Measurements from ENCODE around the gene SPEF2. TPM values are rescaled to one million over a fixed set of nuclear protein-coding genes. Genes with fewer than 3 reads are reported as not detected.

Gene SPEF2
- total and polyA plus RNA-seq, 2 experiments from 2014 or later = 0.17 to 0.21 TPM

DNA sequence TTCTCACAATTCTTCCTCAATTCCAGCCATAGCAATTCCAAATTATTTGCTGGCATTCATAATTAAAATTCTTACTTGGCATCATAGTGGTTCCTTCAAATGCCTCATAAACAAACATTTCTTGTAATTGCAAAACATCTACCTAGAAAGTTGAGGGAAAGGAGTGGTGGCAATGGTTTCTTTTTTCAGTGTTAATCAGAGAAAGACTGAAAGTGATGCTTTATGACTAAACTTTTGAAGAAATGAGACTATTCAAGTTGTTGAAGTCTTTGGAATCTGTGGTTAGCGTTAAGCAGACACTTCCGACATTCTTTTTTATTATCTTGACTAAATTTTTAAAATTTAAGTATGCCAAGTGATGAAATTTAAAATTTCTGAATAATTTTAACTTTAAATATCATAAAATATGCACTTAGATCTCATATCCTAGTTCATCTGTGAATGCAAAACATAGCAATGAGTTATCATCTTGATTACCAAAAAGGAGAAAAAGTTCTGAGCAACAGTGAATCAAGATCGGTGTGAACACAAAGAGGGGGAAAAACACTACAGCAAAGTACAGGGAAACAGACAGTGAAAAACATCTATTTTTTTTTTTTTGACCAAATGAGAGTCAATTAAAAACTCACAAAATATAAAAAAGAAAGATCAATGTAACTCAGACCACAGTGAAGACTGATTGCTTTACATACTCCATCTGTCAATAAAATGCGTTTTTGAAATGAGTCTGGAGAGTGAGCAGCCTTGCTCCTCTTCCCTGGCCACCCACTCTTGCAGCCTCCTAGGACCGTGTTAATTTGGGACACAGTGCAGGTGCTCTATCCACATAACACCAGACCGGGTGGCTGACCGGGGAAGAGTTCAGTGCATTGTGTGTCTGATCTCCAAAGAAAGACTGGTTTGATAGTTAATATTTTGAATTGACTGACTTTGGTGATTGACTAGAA is 218.4 kb downstream of the SPEF2 start:
- no peaks in the 10 kb centered on the region; the same call in 1 of the 2 replicates for H3K9me2 ChIP-seq (ENCODE audit: insufficient read depth)
- H3K9me3 Mint-ChIP-seq = peaks cover 3% of the 10 kb centered on the region; the same call in 2 of the 3 replicates
- DNase-seq (ENCODE audit: low spot score) = no peak
- H3K4me3 Mint-ChIP-seq = no peak overlapping the region
- H3F3A ChIP-seq (replicated peaks; ENCODE audit: low read depth) = no peaks in the 10 kb centered on the region
- no peak overlapping the region for H3K4me3 ChIP-seq
- H3K36me3 Mint-ChIP-seq (ENCODE audit: low read depth) = no peaks in the 10 kb centered on the region
- no peaks in the 10 kb centered on the region for H4K20me1 ChIP-seq (replicated peaks; ENCODE audit: insufficient read depth)
- no peaks in the 10 kb centered on the region for H3K79me2 ChIP-seq (replicated peaks; ENCODE audit: insufficient read depth)
- peaks cover 1% of the 10 kb centered on the region for H3K27me3 Mint-ChIP-seq (ENCODE audit: insufficient read depth, low read depth, poor library complexity)
- H3K27me3 ChIP-seq (ENCODE audit: insufficient read depth) = no peaks in the 10 kb centered on the region
- H3K4me1 Mint-ChIP-seq = no peaks in the 10 kb centered on the region
- no peak overlapping the region for H3K27ac ChIP-seq (ENCODE audit: low read depth)
- TF ChIP-seq CREB1 (CRISPR knock-in tag; IDR thresholded peaks at IDR 0.05; ENCODE audit: low read depth) (no peak), EZH2 (IDR thresholded peaks at IDR 0.05; ENCODE audit: low read depth, unreplicated experiment) (no peak), REST (IDR thresholded peaks at IDR 0.05; ENCODE audit: unreplicated experiment) (no peak), ZNF331 (CRISPR knock-in tag; IDR thresholded peaks at IDR 0.05; ENCODE audit: low read depth) (no peak), CTCF (conservative IDR thresholded peaks at IDR 0.05; ENCODE audit: low read depth in 2 of 2) (no peak), POLR2AphosphoS5 (IDR thresholded peaks at IDR 0.05; ENCODE audit: low read depth) (no peak), JUNB (IDR thresholded peaks at IDR 0.05; ENCODE audit: unreplicated experiment) (no peak), STAT1 (IDR thresholded peaks at IDR 0.05; ENCODE audit: unreplicated experiment) (no peak), NANOG (IDR thresholded peaks at IDR 0.05; ENCODE audit: borderline replicate concordance) (no peak)
- TF ChIP-seq, protein P1, sequence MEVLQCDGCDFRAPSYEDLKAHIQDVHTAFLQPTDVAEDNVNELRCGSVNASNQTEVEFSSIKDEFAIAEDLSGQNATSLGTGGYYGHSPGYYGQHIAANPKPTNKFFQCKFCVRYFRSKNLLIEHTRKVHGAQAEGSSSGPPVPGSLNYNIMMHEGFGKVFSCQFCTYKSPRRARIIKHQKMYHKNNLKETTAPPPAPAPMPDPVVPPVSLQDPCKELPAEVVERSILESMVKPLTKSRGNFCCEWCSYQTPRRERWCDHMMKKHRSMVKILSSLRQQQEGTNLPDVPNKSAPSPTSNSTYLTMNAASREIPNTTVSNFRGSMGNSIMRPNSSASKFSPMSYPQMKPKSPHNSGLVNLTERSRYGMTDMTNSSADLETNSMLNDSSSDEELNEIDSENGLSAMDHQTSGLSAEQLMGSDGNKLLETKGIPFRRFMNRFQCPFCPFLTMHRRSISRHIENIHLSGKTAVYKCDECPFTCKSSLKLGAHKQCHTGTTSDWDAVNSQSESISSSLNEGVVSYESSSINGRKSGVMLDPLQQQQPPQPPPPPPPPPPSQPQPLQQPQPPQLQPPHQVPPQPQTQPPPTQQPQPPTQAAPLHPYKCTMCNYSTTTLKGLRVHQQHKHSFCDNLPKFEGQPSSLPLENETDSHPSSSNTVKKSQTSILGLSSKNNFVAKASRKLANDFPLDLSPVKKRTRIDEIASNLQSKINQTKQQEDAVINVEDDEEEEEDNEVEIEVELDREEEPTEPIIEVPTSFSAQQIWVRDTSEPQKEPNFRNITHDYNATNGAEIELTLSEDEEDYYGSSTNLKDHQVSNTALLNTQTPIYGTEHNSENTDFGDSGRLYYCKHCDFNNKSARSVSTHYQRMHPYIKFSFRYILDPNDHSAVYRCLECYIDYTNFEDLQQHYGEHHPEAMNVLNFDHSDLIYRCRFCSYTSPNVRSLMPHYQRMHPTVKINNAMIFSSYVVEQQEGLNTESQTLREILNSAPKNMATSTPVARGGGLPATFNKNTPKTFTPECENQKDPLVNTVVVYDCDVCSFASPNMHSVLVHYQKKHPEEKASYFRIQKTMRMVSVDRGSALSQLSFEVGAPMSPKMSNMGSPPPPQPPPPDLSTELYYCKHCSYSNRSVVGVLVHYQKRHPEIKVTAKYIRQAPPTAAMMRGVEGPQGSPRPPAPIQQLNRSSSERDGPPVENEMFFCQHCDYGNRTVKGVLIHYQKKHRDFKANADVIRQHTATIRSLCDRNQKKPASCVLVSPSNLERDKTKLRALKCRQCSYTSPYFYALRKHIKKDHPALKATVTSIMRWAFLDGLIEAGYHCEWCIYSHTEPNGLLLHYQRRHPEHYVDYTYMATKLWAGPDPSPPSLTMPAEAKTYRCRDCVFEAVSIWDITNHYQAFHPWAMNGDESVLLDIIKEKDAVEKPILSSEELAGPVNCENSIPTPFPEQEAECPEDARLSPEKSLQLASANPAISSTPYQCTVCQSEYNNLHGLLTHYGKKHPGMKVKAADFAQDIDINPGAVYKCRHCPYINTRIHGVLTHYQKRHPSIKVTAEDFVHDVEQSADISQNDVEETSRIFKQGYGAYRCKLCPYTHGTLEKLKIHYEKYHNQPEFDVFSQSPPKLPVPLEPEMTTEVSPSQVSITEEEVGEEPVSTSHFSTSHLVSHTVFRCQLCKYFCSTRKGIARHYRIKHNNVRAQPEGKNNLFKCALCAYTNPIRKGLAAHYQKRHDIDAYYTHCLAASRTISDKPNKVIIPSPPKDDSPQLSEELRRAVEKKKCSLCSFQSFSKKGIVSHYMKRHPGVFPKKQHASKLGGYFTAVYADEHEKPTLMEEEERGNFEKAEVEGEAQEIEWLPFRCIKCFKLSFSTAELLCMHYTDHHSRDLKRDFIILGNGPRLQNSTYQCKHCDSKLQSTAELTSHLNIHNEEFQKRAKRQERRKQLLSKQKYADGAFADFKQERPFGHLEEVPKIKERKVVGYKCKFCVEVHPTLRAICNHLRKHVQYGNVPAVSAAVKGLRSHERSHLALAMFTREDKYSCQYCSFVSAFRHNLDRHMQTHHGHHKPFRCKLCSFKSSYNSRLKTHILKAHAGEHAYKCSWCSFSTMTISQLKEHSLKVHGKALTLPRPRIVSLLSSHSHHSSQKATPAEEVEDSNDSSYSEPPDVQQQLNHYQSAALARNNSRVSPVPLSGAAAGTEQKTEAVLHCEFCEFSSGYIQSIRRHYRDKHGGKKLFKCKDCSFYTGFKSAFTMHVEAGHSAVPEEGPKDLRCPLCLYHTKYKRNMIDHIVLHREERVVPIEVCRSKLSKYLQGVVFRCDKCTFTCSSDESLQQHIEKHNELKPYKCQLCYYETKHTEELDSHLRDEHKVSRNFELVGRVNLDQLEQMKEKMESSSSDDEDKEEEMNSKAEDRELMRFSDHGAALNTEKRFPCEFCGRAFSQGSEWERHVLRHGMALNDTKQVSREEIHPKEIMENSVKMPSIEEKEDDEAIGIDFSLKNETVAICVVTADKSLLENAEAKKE (CRISPR knock-in tag; IDR thresholded peaks at IDR 0.05) = no peak
- peak overlapping the region; percentile 28; the same call in 1 of the 2 replicates for H2AFZ ChIP-seq
- ATAC-seq = no peak
- H3K4me1 ChIP-seq (ENCODE audit: insufficient read depth) = no peaks in the 10 kb centered on the region
- no peak overlapping the region for H3K27ac Mint-ChIP-seq
- no peaks in the 10 kb centered on the region for H3K36me3 ChIP-seq (ENCODE audit: insufficient read depth)
- no peak overlapping the region for H3K4me2 ChIP-seq
